SK-N-SH treated with all-trans-retinoic acid at 6 μM for 48 hours (cell line): ENCODE measurements around the gene WNK1.

Experiments used
- ATAC-seq: fragments of 200-7000 bp; cut with Tn5 transposase; 3 replicates; pipeline ENCODE4 v1.9.1; 2020; ENCODE audit warnings: mild to moderate bottlenecking, moderate library complexity
- ARNTL ChIP-seq: fragments of 450-650 bp; formaldehyde crosslinking; IDR thresholded peaks from 2 replicates; pipeline ENCODE4 v1.5.0; 2020; ENCODE audit warnings: low read depth, mild to moderate bottlenecking, moderate library complexity, borderline replicate concordance
- BACH2 ChIP-seq: fragments of 250-450 bp; sonication (Bioruptor Pico); IDR thresholded peaks from 2 replicates; pipeline ENCODE4 v1.9.0; 2021; ENCODE audit warnings: mild to moderate bottlenecking, borderline replicate concordance
- CREB5 ChIP-seq: fragments of 250-450 bp; sonication (Bioruptor Pico); IDR thresholded peaks from 2 replicates; pipeline ENCODE4 v1.5.1; 2020; ENCODE audit warnings: low read depth, mild to moderate bottlenecking, moderate library complexity
- GLIS3 ChIP-seq: fragments of 250-450 bp; sonication (Bioruptor Pico); IDR thresholded peaks from 2 replicates; pipeline ENCODE4 v1.5.0; 2020; ENCODE audit warnings: mild to moderate bottlenecking, moderate library complexity
- OSR1 ChIP-seq: fragments of 250-450 bp; sonication (Bioruptor Pico); IDR thresholded peaks from 2 replicates; pipeline ENCODE4 v1.8.0; 2022; ENCODE audit warnings: moderate library complexity, mild to moderate bottlenecking, inconsistent platforms
- PPARA ChIP-seq: fragments of 250-450 bp; sonication (Bioruptor Pico); IDR thresholded peaks from 2 replicates; pipeline ENCODE4 v1.5.0; 2020; ENCODE audit warnings: mild to moderate bottlenecking, borderline replicate concordance
- RARB ChIP-seq: fragments of 250-450 bp; sonication (Bioruptor Pico); IDR thresholded peaks from 2 replicates; pipeline ENCODE4 v1.8.0; 2021; ENCODE audit warnings: mild to moderate bottlenecking, moderate library complexity
- SNAI2 ChIP-seq: fragments of 250-450 bp; sonication (Bioruptor Pico); IDR thresholded peaks from 2 replicates; pipeline ENCODE4 v1.5.0; 2020; ENCODE audit warnings: mild to moderate bottlenecking, moderate library complexity
- TCF4 ChIP-seq: fragments of 250-450 bp; sonication (Bioruptor Pico); IDR thresholded peaks from 2 replicates; pipeline ENCODE4 v1.8.0; 2021; ENCODE audit warnings: mild to moderate bottlenecking, moderate library complexity, borderline replicate concordance
- TOX ChIP-seq: fragments of 250-450 bp; sonication (Bioruptor Pico); IDR thresholded peaks from 2 replicates; pipeline ENCODE4 v1.8.0; 2021; ENCODE audit warnings: mild to moderate bottlenecking, moderate library complexity, borderline replicate concordance
- ZC3H10 ChIP-seq: fragments of 250-450 bp; sonication (Bioruptor Pico); IDR thresholded peaks from 2 replicates; pipeline ENCODE4 v1.5.1; 2021; ENCODE audit warnings: mild to moderate bottlenecking, moderate library complexity
- ZFP3 ChIP-seq: fragments of 250-450 bp; sonication (Bioruptor Pico); IDR thresholded peaks from 2 replicates; pipeline ENCODE4 v1.5.0; 2020; ENCODE audit warnings: mild to moderate bottlenecking, moderate library complexity
- ZFP30 ChIP-seq: fragments of 450-650 bp; formaldehyde crosslinking; IDR thresholded peaks from 2 replicates; pipeline ENCODE4 v1.5.0; 2022; ENCODE audit warnings: mild to moderate bottlenecking, moderate library complexity
- ZNF565 ChIP-seq: fragments of 450-650 bp; formaldehyde crosslinking; conservative IDR thresholded peaks from 2 replicates; pipeline ENCODE4 v1.5.0; 2020; ENCODE audit warnings: low read depth, mild to moderate bottlenecking, moderate library complexity
- ZNF70 ChIP-seq: fragments of 450-650 bp; formaldehyde crosslinking; IDR thresholded peaks from 2 replicates; pipeline ENCODE4 v1.5.0; 2020; ENCODE audit warnings: mild to moderate bottlenecking, moderate library complexity
- ZNF8 ChIP-seq: fragments of 450-650 bp; formaldehyde crosslinking; IDR thresholded peaks from 2 replicates; pipeline ENCODE4 v1.5.0; 2020; ENCODE audit warnings: mild to moderate bottlenecking, moderate library complexity
- TF ChIP-seq, protein P1 (sequence below): fragments of 250-450 bp; sonication (Bioruptor Pico); IDR thresholded peaks from 2 replicates; pipeline ENCODE4 v1.8.0; 2020; ENCODE audit warnings: mild to moderate bottlenecking, moderate library complexity, borderline replicate concordance
- TF ChIP-seq, protein P2 (sequence below): fragments of 250-450 bp; sonication (Bioruptor Pico); IDR thresholded peaks from 2 replicates; pipeline ENCODE4 v1.8.0; 2021; ENCODE audit warnings: low read depth, mild to moderate bottlenecking, moderate library complexity, borderline replicate concordance
- TF ChIP-seq, protein P3 (sequence below): fragments of 250-450 bp; sonication (Bioruptor Pico); IDR thresholded peaks from 2 replicates; pipeline ENCODE4 v1.5.0; 2020; ENCODE audit warnings: mild to moderate bottlenecking, moderate library complexity

WNK1 gene

GRCh38 chr12:753611-754472, 1.5 kb downstream of the WNK1 start:
- no peak; the same call in 2 of the 3 replicates for ATAC-seq
- no peak for TF ChIP-seq ZNF565 (CRISPR knock-in tag)
- TF ChIP-seq TOX, result no peak
- TF ChIP-seq, protein P1, sequence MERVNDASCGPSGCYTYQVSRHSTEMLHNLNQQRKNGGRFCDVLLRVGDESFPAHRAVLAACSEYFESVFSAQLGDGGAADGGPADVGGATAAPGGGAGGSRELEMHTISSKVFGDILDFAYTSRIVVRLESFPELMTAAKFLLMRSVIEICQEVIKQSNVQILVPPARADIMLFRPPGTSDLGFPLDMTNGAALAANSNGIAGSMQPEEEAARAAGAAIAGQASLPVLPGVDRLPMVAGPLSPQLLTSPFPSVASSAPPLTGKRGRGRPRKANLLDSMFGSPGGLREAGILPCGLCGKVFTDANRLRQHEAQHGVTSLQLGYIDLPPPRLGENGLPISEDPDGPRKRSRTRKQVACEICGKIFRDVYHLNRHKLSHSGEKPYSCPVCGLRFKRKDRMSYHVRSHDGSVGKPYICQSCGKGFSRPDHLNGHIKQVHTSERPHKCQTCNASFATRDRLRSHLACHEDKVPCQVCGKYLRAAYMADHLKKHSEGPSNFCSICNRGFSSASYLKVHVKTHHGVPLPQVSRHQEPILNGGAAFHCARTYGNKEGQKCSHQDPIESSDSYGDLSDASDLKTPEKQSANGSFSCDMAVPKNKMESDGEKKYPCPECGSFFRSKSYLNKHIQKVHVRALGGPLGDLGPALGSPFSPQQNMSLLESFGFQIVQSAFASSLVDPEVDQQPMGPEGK (CRISPR knock-in tag), result no peak
- TF ChIP-seq, protein P2, sequence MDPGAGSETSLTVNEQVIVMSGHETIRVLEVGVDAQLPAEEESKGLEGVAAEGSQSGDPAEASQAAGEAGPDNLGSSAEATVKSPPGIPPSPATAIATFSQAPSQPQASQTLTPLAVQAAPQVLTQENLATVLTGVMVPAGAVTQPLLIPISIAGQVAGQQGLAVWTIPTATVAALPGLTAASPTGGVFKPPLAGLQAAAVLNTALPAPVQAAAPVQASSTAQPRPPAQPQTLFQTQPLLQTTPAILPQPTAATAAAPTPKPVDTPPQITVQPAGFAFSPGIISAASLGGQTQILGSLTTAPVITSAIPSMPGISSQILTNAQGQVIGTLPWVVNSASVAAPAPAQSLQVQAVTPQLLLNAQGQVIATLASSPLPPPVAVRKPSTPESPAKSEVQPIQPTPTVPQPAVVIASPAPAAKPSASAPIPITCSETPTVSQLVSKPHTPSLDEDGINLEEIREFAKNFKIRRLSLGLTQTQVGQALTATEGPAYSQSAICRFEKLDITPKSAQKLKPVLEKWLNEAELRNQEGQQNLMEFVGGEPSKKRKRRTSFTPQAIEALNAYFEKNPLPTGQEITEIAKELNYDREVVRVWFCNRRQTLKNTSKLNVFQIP (CRISPR knock-in tag), result no peak
- no peak for TF ChIP-seq BACH2 (CRISPR knock-in tag)
- TF ChIP-seq ZNF70 (CRISPR knock-in tag), result no peak
- no peak for TF ChIP-seq OSR1 (CRISPR knock-in tag)
- no peak for TF ChIP-seq PPARA (CRISPR knock-in tag)
- no peak for TF ChIP-seq GLIS3 (CRISPR knock-in tag)
- TF ChIP-seq ZFP3 (CRISPR knock-in tag), result no peak
- no peak for TF ChIP-seq ARNTL (CRISPR knock-in tag)
- TF ChIP-seq, protein P3, sequence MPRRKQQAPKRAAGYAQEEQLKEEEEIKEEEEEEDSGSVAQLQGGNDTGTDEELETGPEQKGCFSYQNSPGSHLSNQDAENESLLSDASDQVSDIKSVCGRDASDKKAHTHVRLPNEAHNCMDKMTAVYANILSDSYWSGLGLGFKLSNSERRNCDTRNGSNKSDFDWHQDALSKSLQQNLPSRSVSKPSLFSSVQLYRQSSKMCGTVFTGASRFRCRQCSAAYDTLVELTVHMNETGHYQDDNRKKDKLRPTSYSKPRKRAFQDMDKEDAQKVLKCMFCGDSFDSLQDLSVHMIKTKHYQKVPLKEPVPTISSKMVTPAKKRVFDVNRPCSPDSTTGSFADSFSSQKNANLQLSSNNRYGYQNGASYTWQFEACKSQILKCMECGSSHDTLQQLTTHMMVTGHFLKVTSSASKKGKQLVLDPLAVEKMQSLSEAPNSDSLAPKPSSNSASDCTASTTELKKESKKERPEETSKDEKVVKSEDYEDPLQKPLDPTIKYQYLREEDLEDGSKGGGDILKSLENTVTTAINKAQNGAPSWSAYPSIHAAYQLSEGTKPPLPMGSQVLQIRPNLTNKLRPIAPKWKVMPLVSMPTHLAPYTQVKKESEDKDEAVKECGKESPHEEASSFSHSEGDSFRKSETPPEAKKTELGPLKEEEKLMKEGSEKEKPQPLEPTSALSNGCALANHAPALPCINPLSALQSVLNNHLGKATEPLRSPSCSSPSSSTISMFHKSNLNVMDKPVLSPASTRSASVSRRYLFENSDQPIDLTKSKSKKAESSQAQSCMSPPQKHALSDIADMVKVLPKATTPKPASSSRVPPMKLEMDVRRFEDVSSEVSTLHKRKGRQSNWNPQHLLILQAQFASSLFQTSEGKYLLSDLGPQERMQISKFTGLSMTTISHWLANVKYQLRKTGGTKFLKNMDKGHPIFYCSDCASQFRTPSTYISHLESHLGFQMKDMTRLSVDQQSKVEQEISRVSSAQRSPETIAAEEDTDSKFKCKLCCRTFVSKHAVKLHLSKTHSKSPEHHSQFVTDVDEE (CRISPR knock-in tag), result no peak
- TF ChIP-seq TCF4, result no peak
- TF ChIP-seq ZFP30 (CRISPR knock-in tag), result no peak

DNA sequence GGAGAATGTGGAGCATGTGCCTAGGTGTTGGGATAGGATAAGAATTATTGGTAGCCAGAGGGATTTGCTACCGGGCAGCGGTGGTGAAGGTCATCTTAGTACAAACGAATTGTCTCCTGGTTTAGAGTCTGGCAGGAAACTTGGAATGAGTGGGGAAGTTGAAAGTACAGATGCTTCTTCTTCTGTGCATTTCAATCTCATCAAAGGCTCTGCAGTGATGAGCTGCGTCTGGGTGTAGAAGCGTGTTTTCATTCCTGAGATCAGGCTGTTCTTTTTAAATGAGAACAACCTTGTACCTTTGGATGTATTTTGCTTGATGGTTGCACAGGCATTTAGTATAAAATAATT, 2.1 kb downstream of the WNK1 start:
- TF ChIP-seq RARB (no peak), ARNTL (CRISPR knock-in tag) (no peak), ZFP3 (CRISPR knock-in tag) (no peak), ZC3H10 (CRISPR knock-in tag) (no peak), TCF4 (no peak), SNAI2 (CRISPR knock-in tag) (no peak), TOX (no peak)
- no peak for ATAC-seq

DNA sequence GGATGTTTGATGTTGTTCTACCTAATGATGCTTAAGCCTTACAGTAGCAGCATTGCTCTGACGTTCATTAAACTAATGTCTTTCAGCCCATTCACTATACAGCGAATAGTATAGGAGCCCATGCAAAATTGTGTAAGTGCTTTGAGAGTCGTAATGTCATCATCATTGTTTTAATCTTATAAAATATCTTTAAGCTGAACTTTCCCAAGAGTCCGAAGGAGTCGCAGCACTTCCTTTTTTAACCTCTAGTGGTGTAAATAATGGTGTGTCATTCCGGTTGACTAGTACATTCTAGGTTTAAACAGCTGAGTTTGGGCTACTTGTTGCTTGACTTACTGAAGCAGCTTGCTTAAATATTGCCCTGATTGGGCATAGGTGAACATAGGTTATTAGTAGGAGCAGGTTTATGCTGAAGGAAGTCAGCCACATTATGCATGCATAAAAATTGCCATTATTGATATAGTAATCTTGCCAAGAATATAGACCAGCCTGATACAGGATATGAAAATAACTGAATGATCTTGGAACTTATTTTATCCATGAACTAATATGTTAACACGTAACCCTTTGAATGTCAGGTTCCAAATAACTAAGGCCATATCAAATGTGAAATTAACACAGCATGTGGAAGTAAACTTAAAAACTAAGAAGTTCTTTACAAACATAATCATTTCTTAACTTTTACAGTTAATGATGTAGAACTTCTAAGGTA, 2.6 kb downstream of the WNK1 start:
- TF ChIP-seq ZFP3 (CRISPR knock-in tag), result peak; percentile 89
- no peak for TF ChIP-seq TCF4
- peak; percentile 13 for ATAC-seq

GRCh38 chr12:759628-760027, 7.2 kb downstream of the WNK1 start:
- no peak for ATAC-seq
- TF ChIP-seq, protein P1 (CRISPR knock-in tag), result no peak
- TF ChIP-seq, protein P2 (CRISPR knock-in tag), result no peak
- TF ChIP-seq ARNTL (CRISPR knock-in tag) (no peak), ZNF8 (CRISPR knock-in tag) (no peak), PPARA (CRISPR knock-in tag) (no peak), RARB (no peak), CREB5 (CRISPR knock-in tag) (no peak), ZC3H10 (CRISPR knock-in tag) (no peak), ZNF565 (CRISPR knock-in tag) (no peak)
- TF ChIP-seq, protein P3 (CRISPR knock-in tag), result no peak
